GM19452 (cell line): ENCODE data around the gene FGF11.

Experiments used
- ATAC-seq: cut with Tn5 transposase; IDR thresholded peaks from one replicate; pipeline ENCODE4 v1.9.1; 2021; ENCODE audit not compliant: unreplicated experiment

The FGF11 gene

DNA sequence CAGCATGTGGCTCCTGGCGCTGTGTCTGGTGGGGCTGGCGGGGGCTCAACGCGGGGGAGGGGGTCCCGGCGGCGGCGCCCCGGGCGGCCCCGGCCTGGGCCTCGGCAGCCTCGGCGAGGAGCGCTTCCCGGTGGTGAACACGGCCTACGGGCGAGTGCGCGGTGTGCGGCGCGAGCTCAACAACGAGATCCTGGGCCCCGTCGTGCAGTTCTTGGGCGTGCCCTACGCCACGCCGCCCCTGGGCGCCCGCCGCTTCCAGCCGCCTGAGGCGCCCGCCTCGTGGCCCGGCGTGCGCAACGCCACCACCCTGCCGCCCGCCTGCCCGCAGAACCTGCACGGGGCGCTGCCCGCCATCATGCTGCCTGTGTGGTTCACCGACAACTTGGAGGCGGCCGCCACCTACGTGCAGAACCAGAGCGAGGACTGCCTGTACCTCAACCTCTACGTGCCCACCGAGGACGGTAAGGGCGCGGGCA, 31.0 kb upstream of the FGF11 start:
- ATAC-seq = no peak

DNA sequence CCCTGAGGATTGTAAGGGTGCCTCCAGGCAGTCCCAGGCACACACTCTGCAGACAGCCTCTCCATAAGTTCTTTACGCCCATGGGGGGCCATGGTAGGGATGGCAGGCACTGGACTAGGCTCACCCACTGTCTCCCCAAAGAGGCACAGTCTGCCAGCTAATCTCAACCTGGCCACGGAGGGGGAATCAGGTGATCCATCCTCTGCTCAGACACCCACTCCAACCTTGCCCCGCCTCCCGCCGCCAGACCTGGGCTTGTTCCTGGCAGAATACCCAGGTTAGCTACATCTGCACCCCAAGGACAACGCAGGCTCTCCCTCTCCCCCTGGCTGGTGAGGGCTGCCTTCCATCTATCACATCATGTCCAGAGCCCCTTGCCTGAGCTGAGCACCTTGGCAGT, 30.4 kb upstream of the FGF11 start:
- ATAC-seq = no peak

DNA sequence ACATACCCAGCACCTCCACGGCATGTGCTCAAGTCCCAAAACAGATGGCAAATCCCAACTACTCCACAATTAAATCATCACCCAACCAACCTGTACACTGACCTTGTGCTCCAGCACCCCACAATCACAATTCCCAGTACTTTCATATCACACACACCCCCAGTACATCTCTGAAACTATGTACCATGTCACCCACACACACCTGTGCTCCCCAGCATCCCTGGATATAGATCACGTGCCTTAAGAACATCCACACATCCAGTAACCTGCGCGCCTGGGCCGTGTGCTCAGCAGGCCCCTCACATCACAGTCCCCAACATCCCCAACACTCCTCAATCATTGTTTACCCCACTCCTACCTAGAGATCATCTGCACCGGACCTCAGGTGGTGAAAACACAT, 29.6 kb upstream of the FGF11 start:
- ATAC-seq = no peak

DNA sequence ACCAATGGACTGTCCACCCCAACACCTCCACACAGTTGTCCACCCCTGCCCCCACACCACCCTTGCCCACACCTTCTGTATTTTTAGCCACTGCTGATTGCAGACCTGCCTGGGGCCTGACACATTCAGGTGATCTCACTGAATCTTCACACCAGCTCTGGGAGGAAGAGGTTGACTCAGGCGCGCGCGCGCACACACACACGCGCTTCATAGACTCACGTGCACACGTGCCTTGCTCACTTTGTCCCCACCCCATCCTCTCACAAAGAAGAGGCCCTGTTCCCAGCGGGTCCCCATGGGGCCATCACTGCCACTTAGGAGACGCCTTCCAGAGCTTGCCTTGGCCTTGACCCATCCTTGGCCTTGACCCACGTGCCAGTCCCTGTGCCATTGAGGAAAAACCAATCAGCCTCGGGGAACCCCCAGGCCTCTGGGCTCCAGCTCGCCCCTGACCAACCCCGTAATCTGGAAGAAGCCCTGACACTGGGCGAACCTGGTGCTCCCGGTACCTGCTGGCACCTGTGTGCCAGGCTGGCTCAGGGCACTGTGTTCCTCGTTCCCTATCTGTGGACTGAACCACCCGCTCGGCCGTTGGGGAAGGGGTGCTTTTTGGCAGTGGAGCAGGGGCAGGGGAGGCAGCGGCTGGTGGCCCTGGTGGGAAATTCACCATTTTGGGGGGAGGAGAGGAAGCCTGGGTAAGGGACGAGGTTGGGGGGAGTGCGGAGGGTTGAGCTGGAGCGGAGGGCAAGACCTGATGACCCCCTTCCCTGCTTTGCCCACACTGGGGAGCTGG, 28.5 kb upstream of the FGF11 start:
- no peak for ATAC-seq

DNA sequence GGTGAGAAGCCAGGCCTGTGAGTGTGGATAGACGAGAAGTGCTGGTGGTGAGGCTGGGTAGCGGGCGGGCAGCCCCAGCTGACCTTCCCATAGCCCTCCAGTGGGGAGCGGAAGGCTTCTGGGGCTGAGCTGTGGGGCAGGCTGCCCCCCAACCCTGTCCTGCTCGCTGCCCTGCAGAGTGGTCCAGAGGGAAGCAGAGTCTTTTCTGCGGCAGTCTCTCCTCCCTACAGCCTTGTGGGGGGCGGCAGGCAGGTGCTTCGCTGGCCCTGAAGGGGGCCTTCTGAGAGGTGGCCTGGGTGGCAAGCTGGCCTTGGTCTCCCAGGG, 27.9 kb upstream of the FGF11 start:
- ATAC-seq = no peak

DNA sequence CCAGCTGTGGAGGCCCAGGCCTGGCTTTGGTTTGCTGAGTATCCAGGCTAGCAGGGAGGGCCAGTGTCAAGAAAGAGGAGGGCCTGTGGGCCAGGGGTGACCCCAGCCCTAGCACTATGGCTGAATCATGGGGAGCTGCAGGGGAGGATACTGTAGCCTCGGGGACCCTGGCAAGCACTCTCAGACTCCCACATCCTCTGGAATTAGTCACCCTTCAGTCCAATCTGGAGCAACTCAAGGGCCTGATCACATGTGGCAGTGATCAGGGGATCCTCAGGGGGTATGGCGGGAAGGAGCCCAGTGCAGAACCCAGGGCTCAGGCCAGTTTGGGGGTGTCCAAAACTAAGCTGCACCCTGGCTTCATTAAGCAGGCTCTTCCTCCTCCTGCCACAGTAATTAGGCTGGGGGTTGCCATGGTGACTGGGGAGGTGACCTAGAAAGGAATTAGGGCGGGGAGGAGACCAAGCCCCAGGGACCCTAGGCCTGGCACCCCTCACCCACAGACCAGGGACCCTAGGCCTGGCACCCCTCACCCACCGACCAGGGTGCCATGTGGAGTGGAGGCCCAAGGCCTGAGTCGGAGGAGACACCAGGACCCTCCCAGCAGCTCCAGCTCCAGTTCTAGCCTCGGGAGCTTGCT, 25.8 kb upstream of the FGF11 start:
- ATAC-seq = no peak

DNA sequence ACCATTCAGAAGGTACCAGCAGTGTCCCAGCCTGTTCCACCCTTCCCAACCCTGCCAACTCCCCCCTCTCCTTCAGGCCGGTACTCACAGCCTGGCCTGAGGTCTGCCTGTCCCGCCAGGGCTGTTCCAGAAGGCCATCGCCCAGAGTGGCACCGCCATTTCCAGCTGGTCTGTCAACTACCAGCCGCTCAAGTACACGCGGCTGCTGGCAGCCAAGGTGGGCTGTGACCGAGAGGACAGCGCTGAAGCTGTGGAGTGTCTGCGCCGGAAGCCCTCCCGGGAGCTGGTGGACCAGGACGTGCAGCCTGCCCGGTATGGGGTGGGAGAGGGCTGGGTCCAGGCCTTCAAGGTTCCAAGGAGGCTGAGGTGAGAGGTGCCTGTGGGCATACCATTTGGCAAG, 24.5 kb upstream of the FGF11 start:
- no peak for ATAC-seq

DNA sequence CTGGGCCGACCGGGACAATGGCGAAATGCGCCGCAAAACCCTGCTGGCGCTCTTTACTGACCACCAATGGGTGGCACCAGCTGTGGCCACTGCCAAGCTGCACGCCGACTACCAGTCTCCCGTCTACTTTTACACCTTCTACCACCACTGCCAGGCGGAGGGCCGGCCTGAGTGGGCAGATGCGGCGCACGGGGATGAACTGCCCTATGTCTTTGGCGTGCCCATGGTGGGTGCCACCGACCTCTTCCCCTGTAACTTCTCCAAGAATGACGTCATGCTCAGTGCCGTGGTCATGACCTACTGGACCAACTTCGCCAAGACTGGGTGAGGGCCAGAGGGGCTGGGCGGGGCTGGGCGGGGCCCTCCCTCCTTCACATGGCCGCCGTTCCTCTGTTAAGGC, 23.5 kb upstream of the FGF11 start:
- ATAC-seq = no peak

DNA sequence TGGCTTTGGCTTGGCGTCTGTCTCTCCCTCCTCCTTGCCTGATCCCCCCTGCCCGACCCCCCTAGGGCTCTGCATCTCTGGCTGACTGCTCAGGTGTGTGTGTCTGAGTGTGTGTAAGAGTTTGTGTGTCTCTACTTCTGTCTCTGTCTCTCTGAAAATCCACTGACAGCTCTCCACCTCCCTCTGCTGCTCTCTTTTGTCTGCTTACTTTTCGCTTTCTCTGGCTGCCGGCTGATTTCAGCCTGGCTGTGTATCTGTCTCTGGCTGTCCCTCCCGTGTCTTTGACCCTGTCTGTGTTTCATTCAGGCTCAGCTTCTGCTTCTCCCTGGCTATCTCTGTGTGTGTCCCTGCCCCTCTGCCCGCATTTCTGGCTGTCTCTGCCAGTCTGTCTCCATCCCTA, 23.0 kb upstream of the FGF11 start:
- ATAC-seq = no peak

DNA sequence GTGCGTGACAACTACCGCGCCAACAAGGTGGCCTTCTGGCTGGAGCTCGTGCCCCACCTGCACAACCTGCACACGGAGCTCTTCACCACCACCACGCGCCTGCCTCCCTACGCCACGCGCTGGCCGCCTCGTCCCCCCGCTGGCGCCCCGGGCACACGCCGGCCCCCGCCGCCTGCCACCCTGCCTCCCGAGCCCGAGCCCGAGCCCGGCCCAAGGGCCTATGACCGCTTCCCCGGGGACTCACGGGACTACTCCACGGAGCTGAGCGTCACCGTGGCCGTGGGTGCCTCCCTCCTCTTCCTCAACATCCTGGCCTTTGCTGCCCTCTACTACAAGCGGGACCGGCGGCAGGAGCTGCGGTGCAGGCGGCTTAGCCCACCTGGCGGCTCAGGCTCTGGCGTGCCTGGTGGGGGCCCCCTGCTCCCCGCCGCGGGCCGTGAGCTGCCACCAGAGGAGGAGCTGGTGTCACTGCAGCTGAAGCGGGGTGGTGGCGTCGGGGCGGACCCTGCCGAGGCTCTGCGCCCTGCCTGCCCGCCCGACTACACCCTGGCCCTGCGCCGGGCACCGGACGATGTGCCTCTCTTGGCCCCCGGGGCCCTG, 22.2 kb upstream of the FGF11 start:
- ATAC-seq = no peak

DNA sequence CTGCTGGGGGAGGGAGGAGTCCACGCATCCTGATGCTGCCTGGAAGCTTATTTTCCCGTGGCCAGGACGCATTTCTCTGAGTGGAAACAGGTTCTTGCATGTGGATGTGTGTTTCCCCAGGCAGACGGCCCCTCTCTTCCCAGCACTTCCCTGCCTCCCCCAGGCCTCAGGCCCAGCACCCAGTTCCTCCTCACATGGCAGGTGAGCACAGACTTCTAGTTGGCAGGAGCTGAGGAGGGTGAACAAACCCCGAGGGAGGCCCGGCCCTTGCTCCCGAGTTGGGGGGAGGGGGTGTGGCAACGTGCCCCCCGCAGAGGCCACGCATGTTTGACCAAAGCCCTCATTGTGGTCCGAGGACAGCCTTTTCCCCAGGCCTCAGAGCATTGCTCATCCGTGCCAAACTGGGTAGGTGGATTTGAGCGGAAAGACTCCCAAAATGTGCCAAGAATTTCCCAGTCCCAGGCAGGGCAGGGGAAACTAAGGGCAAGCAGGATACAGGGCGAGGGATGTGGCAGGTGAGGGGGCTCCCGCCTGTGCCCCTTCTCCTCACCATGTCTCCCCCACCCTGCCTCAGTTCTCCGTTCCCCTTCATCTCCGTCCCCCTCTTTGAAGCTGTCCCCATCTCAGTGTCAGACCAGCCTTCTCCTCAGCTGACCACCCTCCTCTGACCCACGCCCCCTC, 20.7 kb upstream of the FGF11 start:
- no peak for ATAC-seq

DNA sequence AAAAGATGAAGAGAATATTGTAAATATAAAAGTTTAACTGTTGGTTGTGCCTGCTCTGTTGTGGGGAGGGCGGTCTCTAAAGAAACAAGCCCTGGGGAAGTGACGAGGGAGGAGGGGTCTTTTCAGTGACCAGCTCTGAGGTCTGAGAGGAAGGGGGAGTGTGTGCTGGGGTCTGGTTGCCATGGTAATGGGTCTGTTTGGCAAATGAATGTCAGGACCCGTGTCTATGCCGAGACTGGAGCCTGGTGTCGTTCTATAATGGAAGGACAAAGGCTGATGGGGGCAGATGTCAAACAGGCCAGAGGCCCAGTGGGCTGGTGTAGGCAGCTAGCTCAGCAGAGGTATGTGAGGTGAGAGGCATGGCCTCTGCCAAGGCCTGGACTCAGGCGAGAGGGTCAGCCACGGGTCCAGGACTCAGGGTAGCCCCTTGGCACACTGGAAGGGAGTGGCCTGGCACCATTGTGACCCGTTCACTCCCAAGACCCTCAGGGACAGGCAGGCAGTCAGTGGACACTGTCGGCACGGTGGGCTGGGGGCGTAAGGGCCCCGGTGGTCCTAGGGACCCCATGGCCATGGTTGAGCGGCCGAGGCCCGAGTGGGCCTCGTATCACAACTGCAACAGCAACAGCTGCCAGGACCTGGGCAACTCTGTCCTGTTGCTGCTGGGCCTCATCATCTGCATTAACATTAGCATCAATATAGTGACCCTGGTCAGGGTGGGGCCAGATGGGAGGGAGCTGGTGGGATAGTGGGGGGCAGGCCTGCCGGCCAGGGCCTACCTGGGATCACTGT, 19.3 kb upstream of the FGF11 start, which contains the start of gene SPEM1:
TSS of gene SPEM1 (plus strand) at position 506 of the 792 bp plus-strand sequence. CDS start at position 567, 61 bp downstream.
- ATAC-seq = no peak

DNA sequence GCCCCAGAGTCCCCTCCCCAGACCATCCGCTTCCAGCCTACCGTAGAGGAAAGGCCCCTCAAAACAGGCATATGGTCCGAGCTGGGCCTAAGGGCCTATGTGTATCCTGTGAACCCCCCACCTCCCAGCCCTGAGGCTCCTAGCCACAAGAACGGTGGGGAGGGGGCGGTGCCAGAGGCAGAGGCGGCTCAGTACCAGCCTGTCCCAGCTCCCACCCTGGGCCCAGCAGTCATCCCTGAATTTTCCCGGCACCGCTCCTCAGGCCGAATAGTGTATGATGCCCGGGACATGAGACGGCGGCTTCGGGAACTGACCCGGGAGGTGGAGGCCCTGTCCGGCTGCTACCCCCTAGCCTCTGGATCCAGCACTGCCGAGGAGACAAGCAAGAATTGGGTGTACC, 18.1 kb upstream of the FGF11 start:
- ATAC-seq = no peak

DNA sequence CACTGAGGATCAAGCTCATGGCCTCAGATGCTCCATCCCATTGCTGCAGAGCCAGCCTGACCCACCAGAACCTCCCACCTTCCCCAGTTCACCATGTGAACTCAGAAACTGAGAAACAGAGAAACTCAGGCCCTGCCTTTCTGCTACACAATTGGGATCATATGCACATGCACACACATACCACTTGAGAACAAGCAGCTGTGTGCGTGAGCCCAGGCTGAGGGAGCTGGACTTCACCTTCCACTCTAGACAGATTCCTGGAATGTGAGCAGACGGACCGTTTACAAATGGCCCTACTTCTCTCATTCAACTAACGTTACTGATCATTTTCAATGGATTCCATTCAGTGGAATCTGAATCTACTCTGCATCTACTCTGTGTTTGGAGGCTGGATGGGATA, 15.6 kb upstream of the FGF11 start:
- no peak for ATAC-seq

DNA sequence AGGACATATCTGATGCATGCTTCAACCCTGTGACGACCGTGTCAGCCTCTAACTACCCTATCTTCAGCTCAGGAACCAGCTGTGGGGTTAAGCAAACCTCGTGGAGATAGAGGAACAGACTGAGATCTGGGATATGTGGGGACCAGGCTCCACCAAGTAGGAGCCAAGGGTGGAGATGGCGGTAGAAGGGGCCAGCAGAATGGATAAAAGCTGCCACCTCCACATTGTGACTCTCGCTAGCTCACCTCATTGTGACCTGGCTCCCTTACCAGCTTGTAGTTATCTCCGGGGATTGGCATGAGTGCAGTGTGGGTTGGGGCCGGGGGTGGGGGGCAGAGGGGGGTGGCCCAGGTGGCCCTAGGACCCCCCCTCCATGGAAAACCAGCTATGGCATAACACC, 14.0 kb upstream of the FGF11 start, which contains the start of gene SPEM2:
TSS of gene SPEM2 (plus strand) at position 301 of the 400 bp plus-strand sequence. CDS start at position 374, 73 bp downstream.
- ATAC-seq = no peak

DNA sequence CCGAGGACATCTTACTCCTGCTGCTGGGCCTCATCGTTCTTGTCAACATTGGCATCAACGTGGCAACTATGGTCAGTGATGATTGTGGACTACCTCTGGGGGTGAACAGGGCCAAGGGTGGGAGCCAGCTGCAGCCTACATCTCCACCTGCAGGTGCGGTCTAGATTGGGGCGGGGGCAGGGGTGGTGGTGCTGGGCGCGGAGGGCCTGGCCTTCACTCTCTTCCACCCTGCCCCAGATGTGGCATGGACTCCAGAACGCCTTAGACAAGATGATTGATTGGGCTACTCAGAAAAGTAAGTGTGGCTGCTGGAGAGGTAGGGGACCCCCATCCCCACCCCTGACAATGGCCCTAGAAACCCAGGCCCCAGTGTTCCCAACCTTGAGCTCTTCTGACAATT, 13.6 kb upstream of the FGF11 start:
- no peak for ATAC-seq

DNA sequence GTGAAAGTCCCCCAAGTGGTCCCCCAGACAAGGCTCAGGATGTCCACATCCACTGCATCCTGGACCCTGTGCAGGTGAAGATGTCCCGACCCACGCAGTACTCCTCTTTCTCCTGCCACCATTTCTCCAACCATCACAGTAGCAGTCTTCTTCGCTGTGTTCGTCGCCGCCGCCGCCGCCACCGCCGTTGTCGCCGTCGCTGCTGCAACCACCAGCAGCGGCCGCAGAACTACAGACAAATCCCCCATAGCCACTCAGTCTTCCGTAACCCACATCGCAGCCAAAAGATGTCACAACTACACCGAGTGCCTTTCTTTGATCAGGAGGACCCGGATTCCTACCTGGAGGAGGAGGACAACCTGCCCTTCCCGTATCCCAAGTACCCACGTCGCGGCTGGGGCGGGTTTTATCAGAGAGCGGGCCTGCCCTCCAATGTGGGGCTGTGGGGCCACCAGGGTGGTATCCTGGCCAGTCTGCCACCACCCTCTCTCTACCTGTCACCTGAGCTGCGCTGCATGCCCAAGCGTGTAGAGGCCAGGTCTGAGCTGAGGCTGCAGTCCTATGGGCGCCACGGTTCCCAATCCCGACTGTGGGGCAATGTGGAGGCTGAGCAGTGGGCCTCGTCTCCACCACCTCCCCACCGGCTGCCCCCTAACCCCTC, 13.0 kb upstream of the FGF11 start:
- no peak for ATAC-seq

DNA sequence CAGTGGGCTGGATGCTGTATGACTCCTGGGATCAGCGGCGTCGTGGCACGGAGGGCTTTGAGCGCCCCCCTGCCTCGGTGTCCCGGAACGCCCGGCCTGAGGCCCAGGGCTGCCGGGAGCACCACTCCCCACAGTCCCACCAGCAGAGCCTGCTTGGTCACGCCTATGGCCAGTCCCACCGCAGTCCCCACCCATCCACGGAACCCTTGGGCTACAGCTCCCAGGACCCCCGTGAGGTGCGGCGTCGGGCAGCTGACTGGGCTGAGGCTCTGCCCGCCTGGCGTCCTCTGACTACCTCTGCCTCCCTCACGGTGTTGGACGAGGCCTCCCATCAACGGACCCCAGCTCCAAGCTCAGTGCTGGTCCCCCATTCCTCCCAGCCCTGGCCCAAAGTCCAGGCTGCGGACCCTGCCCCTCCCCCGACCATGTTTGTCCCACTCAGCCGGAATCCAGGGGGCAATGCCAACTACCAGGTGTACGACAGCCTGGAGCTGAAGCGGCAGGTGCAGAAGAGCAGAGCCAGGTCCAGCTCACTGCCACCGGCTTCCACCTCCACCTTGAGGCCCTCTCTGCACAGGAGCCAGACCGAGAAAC, 12.3 kb upstream of the FGF11 start:
- ATAC-seq = no peak

DNA sequence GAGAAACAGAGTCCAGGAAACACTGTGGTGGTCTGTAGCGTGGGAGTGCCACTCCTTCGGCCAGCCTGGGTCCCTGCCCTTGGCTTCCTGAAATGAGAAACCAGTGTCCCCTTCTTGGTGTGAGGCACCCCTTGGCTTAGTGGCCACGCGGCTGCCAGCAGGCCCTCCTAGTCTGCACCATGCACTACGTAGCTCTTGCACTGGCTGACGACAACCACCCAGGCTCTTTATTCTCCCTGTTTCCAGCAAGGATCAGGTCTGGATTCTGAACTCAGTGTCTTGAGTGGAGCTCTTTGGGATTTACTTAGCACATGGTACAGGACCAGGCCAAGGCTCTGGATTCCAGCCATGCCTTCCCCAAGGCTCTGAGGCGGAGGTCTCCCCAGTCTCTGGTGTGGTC, 11.8 kb upstream of the FGF11 start:
- ATAC-seq = no peak

DNA sequence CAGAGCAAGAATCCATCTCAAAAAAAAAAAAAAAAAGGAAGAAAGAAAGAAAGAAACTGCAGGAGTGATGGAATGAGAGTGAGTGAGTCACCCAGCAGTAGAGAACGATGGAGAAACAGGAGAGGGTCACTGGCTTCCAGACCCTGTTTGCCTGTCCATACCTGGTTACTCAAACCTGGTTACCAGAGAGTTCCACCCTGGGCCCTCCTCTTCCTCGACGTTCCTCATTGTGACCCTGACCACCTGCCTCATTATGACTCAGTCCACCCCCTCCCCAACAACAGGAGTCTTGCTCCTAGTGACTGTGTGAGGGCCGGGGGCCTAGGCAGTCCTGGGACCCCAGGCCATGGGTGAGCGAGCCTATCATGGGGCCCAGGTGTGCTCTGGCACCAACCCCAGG, 10.8 kb upstream of the FGF11 start, which contains the start of gene SPEM3:
TSS of gene SPEM3 (plus strand) at position 301 of the 400 bp plus-strand sequence. CDS start at position 347, 46 bp downstream.
- ATAC-seq = no peak
